ENCODE results near the gene KBTBD7. TPM values are rescaled to one million over a fixed set of nuclear protein-coding genes. Genes with fewer than 3 reads are reported as not detected.

KBTBD7 gene
- total RNA-seq, 1 experiment from 2014 or later: 12.9 TPM

GRCh38 chr13:41148419-41149283 is 45.7 kb downstream of the KBTBD7 start:
- no peak overlapping the region for H3K4ac ChIP-seq (ENCODE audit: low read depth, low read length)
- H4K91ac ChIP-seq (ENCODE audit: insufficient read length, low read depth, low read length): no peak overlapping the region
- Mint-ChIP-seq H3K27me3 (ENCODE audit: low read depth) (peaks cover 1% of the 10 kb centered on the region; the same call in 1 of the 2 replicates), H3K9me3 (peaks cover 58 to 61% of the 10 kb centered on the region in 2 experiments), H3K4me3 (no peak overlapping the region; a peak in 1 of 5 replicates), H3K36me3 (ENCODE audit: insufficient read depth in 1 of 3, low read depth in 3 of 3) (peaks cover 46 to 69% (median 65%) of the 10 kb centered on the region in 3 experiments), H3K27ac (no peak overlapping the region), H3K4me1 (0 out of 4 replicates have a peak, but pooled peaks cover 0 to 4% of the 10 kb centered on the region in 2 experiments)
- H3K79me1 ChIP-seq (ENCODE audit: insufficient read depth, low read depth, low read length, poor library complexity, severe bottlenecking): no peaks in the 10 kb centered on the region
- H3T11ph ChIP-seq (ENCODE audit: low read length): no peak overlapping the region
- no peak overlapping the region for H3K9ac ChIP-seq (ENCODE audit: extremely low read depth, insufficient read length, low read length)
- H4K5ac ChIP-seq (ENCODE audit: insufficient read length, low read depth, low read length): no peak overlapping the region
- H3K79me2 ChIP-seq (ENCODE audit: insufficient read depth, low read length): no peaks in the 10 kb centered on the region
- H4K8ac ChIP-seq (replicated peaks; ENCODE audit: insufficient read length, low read depth, low read length): no peak overlapping the region
- peaks cover 27% of the 10 kb centered on the region for H3K9me3 ChIP-seq (ENCODE audit: control insufficient read depth, low read depth, low read length)
- H3K23ac ChIP-seq (ENCODE audit: insufficient read length, low read depth, low read length): no peak overlapping the region
- no peak overlapping the region for H2BK12ac ChIP-seq (ENCODE audit: insufficient read length, low read depth, low read length)
- no peaks in the 10 kb centered on the region for H3K23me2 ChIP-seq (ENCODE audit: insufficient read length, low read depth, low read length, poor library complexity, severe bottlenecking)
- no peak overlapping the region for H2BK120ac ChIP-seq (ENCODE audit: low read depth, low read length, poor library complexity, severe bottlenecking)
- no peak overlapping the region for H3K56ac ChIP-seq (ENCODE audit: insufficient read length, low read depth, low read length)
- H3K4me2 ChIP-seq (ENCODE audit: insufficient read depth, insufficient read length, low read length): no peak overlapping the region
- H2BK15ac ChIP-seq (ENCODE audit: low read depth, low read length): no peak overlapping the region
- no peak overlapping the region for H3K18ac ChIP-seq (ENCODE audit: insufficient read length, low read depth, low read length)
- TF ChIP-seq CTCF (conservative IDR thresholded peaks at IDR 0.05): no peak
- no peak overlapping the region for H3K14ac ChIP-seq (ENCODE audit: insufficient read depth, low read length)
- no peaks in the 10 kb centered on the region for H4K20me1 ChIP-seq (ENCODE audit: control insufficient read depth, insufficient read depth, insufficient read length)
- WGBS (ENCODE audit: extremely low coverage, insufficient read length, low lambda C conversion rate): no CpG with 5 or more reads among the region's 3 CpGs
- DNase-seq: no peak
- H3K4me1 ChIP-seq (ENCODE audit: insufficient read depth, low read length): no peaks in the 10 kb centered on the region
- no peak overlapping the region for H2BK5ac ChIP-seq (ENCODE audit: insufficient read length, low read length)
- H3K27me3 ChIP-seq (ENCODE audit: insufficient read depth, low read length): no peaks in the 10 kb centered on the region
- no peak overlapping the region for H2BK20ac ChIP-seq (ENCODE audit: low read depth, low read length, poor library complexity, severe bottlenecking)
- H2AFZ ChIP-seq (ENCODE audit: low read length): no peak overlapping the region
- H3K27ac ChIP-seq (ENCODE audit: insufficient read length, low read depth, low read length): no peak overlapping the region
- H2AK5ac ChIP-seq (ENCODE audit: insufficient read length, low read length): no peak overlapping the region

All from H9 (cell line).